T-helper 2 cell treated with Interferon-gamma antibody and Interleukin-4, amounts not matched to agents 5 μg/mL and 100 μg/mL, for 36 hours (primary cell): ENCODE data around the gene ZNF275.
A peak's percentile ranks its signal among the peaks of the same experiment; 100 is the strongest.

Experiments used
- DNase-seq: peaks from one replicate; pipeline ENCODE4 v3.0.0; 2021; ENCODE audit warnings: low spot score
- H3K27ac Mint-ChIP-seq: one replicate; pipeline ENCODE4 v1.8.0; 2021; ENCODE audit warnings: mild to moderate bottlenecking, mixed read lengths
- H3K27me3 Mint-ChIP-seq: one replicate; pipeline ENCODE4 v1.8.0; 2021; ENCODE audit warnings: low read depth, mixed read lengths
- H3K36me3 Mint-ChIP-seq: one replicate; pipeline ENCODE4 v1.8.0; 2021; ENCODE audit warnings: low read depth, mixed read lengths
- H3K4me1 Mint-ChIP-seq: one replicate; pipeline ENCODE4 v1.8.0; 2021; ENCODE audit warnings: low read depth, mixed read lengths
- H3K4me3 Mint-ChIP-seq: one replicate; pipeline ENCODE4 v1.8.0; 2022; ENCODE audit warnings: mild to moderate bottlenecking, moderate library complexity, mixed read lengths
- H3K9me3 Mint-ChIP-seq: one replicate; pipeline ENCODE4 v1.8.0; 2021; ENCODE audit warnings: mixed read lengths

The ZNF275 gene

GRCh38 chrX:153334654-153335295, 822 bp downstream of the ZNF275 start:
- DNase-seq, result no peak
- Mint-ChIP-seq H3K4me1 (peaks cover 39% of the 10 kb centered on the region), H3K27ac (peak overlapping the region; percentile 79), H3K4me3 (peak overlapping the region; percentile 83), H3K9me3 (peaks cover 5% of the 10 kb centered on the region), H3K36me3 (peaks cover 27% of the 10 kb centered on the region), H3K27me3 (peaks cover 5% of the 10 kb centered on the region)

GRCh38 chrX:153336121-153336894, 2.4 kb downstream of the ZNF275 start:
- peak overlapping the region; percentile 27 for H3K27ac Mint-ChIP-seq
- DNase-seq, result no peak
- peaks cover 41% of the 10 kb centered on the region for H3K36me3 Mint-ChIP-seq
- peaks cover 13% of the 10 kb centered on the region for H3K9me3 Mint-ChIP-seq
- peaks cover 51% of the 10 kb centered on the region for H3K4me1 Mint-ChIP-seq
- H3K27me3 Mint-ChIP-seq, result peaks cover 5% of the 10 kb centered on the region
- H3K4me3 Mint-ChIP-seq, result peak overlapping the region; percentile 83

GRCh38 chrX:153336988-153337387, 3.0 kb downstream of the ZNF275 start:
- H3K27ac Mint-ChIP-seq, result peak overlapping the region; percentile 73

GRCh38 chrX:153338836-153339235, 4.9 kb downstream of the ZNF275 start:
- Mint-ChIP-seq H3K9me3 (peaks cover 16% of the 10 kb centered on the region), H3K4me3 (peak overlapping the region; percentile 71), H3K27ac (peak overlapping the region; percentile 80), H3K27me3 (no peaks in the 10 kb centered on the region), H3K4me1 (peaks cover 73% of the 10 kb centered on the region), H3K36me3 (peaks cover 62% of the 10 kb centered on the region)
- DNase-seq, result no peak

More at GRCh38 chrX:153336988-153337387, 3.0 kb downstream of the ZNF275 start:
- Mint-ChIP-seq H3K9me3 (peaks cover 16% of the 10 kb centered on the region), H3K27me3 (peaks cover 4% of the 10 kb centered on the region), H3K4me1 (peaks cover 56% of the 10 kb centered on the region), H3K36me3 (peaks cover 47% of the 10 kb centered on the region), H3K4me3 (peak overlapping the region; percentile 61)
- DNase-seq, result no peak

- DNase-seq, result no peak
- no peaks in the 10 kb centered on the region for H3K27me3 Mint-ChIP-seq
- H3K4me3 Mint-ChIP-seq, result no peak overlapping the region
- H3K9me3 Mint-ChIP-seq, result peaks cover 16% of the 10 kb centered on the region
- no peak overlapping the region for H3K27ac Mint-ChIP-seq
- H3K4me1 Mint-ChIP-seq, result peaks cover 79% of the 10 kb centered on the region
- H3K36me3 Mint-ChIP-seq, result peaks cover 69% of the 10 kb centered on the region
These were observed 5.7 kb downstream of the ZNF275 start for GRCh38 chrX:153339662-153340061.

GRCh38 chrX:153340111-153340510, 6.2 kb downstream of the ZNF275 start:
- DNase-seq, result no peak
- peaks cover 77% of the 10 kb centered on the region for H3K4me1 Mint-ChIP-seq
- peaks cover 74% of the 10 kb centered on the region for H3K36me3 Mint-ChIP-seq
- H3K27me3 Mint-ChIP-seq, result no peaks in the 10 kb centered on the region
- H3K27ac Mint-ChIP-seq, result no peak overlapping the region
- peaks cover 16% of the 10 kb centered on the region for H3K9me3 Mint-ChIP-seq
- H3K4me3 Mint-ChIP-seq, result no peak overlapping the region

DNA sequence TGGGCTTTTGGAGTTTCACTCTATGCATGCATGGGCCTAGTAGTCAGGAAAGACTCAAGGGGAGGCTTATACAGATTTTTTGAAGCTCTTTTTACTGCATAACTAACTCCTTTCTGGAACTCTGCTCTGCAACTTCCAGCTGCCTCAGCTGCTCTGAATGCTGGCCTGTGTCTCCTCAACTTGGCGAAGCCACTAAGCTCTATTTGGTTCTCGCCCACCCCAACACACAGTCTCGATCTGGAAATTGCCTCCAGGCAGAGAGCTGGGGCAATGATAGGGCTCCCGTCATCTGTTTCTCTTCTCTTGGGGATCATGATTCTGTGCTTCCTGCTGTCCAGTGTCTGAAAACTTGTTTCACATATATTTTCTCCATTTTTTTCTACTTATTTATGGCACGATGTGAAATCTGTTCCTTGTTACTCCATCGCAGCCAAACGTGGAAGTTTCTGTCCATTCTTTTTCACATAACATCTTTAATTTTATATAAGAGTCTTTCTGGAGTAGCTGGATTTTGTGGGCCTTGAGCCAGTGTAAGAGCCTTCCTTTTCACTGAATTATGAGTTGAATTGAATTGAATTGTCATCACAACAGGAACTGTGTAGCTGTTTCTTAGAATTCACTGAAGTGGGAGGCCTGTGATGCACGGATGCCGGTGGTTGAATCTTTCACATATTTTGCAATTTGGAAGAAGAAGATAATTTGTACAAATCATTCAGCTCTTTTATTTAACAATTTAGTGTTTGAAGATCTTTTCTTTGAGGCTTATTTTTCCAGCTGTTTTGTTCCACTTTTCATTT, 9.0 kb downstream of the ZNF275 start:
- H3K27ac Mint-ChIP-seq, result peak overlapping the region; percentile 94
- H3K4me1 Mint-ChIP-seq, result peaks cover 55% of the 10 kb centered on the region
- H3K36me3 Mint-ChIP-seq, result peaks cover 74% of the 10 kb centered on the region
- peak overlapping the region; percentile 72 for H3K4me3 Mint-ChIP-seq
- peaks cover 16% of the 10 kb centered on the region for H3K9me3 Mint-ChIP-seq
- H3K27me3 Mint-ChIP-seq, result no peaks in the 10 kb centered on the region
- no peak for DNase-seq

GRCh38 chrX:153343674-153344073, 9.7 kb downstream of the ZNF275 start:
- Mint-ChIP-seq H3K4me3 (peak overlapping the region; percentile 72), H3K27me3 (no peaks in the 10 kb centered on the region), H3K36me3 (peaks cover 72% of the 10 kb centered on the region), H3K4me1 (peaks cover 48% of the 10 kb centered on the region), H3K27ac (peak overlapping the region; percentile 94), H3K9me3 (peaks cover 16% of the 10 kb centered on the region)
- DNase-seq, result no peak

- no peak for DNase-seq
- Mint-ChIP-seq H3K9me3 (no peaks in the 10 kb centered on the region), H3K4me3 (no peak overlapping the region), H3K36me3 (peaks cover 58% of the 10 kb centered on the region), H3K27me3 (no peaks in the 10 kb centered on the region), H3K4me1 (peaks cover 20% of the 10 kb centered on the region), H3K27ac (no peak overlapping the region)
These were observed 13.6 kb downstream of the ZNF275 start for GRCh38 chrX:153347530-153347929.

DNA sequence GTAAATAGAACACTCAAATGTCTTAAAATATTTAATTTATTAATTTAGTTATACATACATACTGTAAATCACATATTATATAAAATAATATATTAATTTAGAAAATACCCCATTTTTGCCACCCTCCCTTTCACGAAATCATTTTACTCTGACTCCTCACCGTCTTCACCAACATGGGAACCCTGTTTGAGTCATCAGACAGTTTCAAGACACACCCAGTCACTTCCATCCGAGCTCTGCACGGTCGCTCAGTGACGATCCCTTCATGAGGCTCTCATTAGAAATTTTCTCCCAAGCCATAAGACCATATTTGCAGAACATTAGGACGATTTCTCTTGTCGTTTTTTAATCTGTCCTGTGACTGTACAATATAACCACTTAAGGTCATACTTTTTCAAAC, 14.5 kb downstream of the ZNF275 start:
- Mint-ChIP-seq H3K27me3 (no peaks in the 10 kb centered on the region), H3K9me3 (no peaks in the 10 kb centered on the region), H3K4me1 (peaks cover 11% of the 10 kb centered on the region), H3K36me3 (peaks cover 52% of the 10 kb centered on the region), H3K4me3 (no peak overlapping the region), H3K27ac (no peak overlapping the region)
- no peak for DNase-seq

- DNase-seq, result no peak
- Mint-ChIP-seq H3K4me3 (no peak overlapping the region), H3K9me3 (no peaks in the 10 kb centered on the region), H3K27ac (no peak overlapping the region), H3K4me1 (no peaks in the 10 kb centered on the region), H3K27me3 (no peaks in the 10 kb centered on the region), H3K36me3 (peaks cover 39% of the 10 kb centered on the region)
These were observed 16.0 kb downstream of the ZNF275 start for GRCh38 chrX:153349952-153350351.

GRCh38 chrX:153351981-153352380, 18.0 kb downstream of the ZNF275 start:
- Mint-ChIP-seq H3K27ac (no peak overlapping the region), H3K27me3 (no peaks in the 10 kb centered on the region), H3K36me3 (peaks cover 28% of the 10 kb centered on the region), H3K4me3 (no peak overlapping the region), H3K9me3 (no peaks in the 10 kb centered on the region), H3K4me1 (no peaks in the 10 kb centered on the region)
- no peak for DNase-seq

DNA sequence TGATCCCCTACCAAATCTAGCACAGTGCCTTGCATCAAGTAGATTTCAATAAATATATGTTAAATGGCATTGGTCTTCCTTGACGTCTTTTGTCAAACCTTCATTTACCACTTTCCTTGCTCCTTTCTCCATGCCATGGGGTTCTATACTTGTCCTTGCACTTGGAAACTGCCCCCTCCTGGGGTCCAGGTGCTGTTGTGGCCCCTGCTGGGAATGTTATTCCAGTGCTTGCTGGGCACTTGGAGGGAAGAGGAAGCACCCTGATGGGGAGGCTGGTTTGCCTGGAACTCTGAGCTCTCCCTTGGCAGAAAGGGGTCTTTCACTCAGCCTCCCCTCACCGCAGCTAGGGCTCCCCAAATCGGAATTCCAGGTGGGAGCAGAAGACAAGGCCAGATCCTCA, 18.9 kb downstream of the ZNF275 start:
- Mint-ChIP-seq H3K9me3 (peaks cover 6% of the 10 kb centered on the region), H3K27ac (no peak overlapping the region), H3K27me3 (no peaks in the 10 kb centered on the region), H3K4me1 (no peaks in the 10 kb centered on the region), H3K36me3 (peaks cover 28% of the 10 kb centered on the region), H3K4me3 (no peak overlapping the region)
- DNase-seq, result no peak

- Mint-ChIP-seq H3K4me1 (no peaks in the 10 kb centered on the region), H3K4me3 (no peak overlapping the region), H3K9me3 (peaks cover 6% of the 10 kb centered on the region), H3K36me3 (peaks cover 24% of the 10 kb centered on the region), H3K27ac (no peak overlapping the region), H3K27me3 (no peaks in the 10 kb centered on the region)
- DNase-seq, result no peak
These were observed 19.5 kb downstream of the ZNF275 start for GRCh38 chrX:153353416-153353815.
